ENCODE data around the gene DOCK2. TPM values are rescaled to one million over a fixed set of nuclear protein-coding genes. Genes with fewer than 3 reads are reported as not detected.

Gene DOCK2
- total RNA-seq (2022; extraction: Qiagen RNA extraction; ENCODE audit: low read depth) = 3.1 to 4.6 TPM (median 3.7 TPM) in 5 replicates

GRCh38 chr5:169637085-169637548 lies at the start of gene DOCK2:
DOCK2 (plus strand) TSS chr5:169637275; CDS start chr5:169637327, 52 bp downstream.

GRCh38 chr5:169980418-169981053 lies 343.5 kb downstream of the DOCK2 start, which contains the start of gene INSYN2B:
INSYN2B (minus strand) TSS chr5:169980495; CDS start chr5:169883898, 96,597 bp downstream.

GRCh38 chr5:170105642-170106611 lies 468.9 kb downstream of the DOCK2 start, which contains the start of gene FOXI1:
FOXI1 (plus strand) TSS chr5:170105897; CDS start chr5:170105958, 61 bp downstream.

Other genes starting within 250 kb of the DOCK2 start
- gene SPDL1, start 53.5 kb upstream of the DOCK2 start, total RNA-seq (2022; extraction: Qiagen RNA extraction; ENCODE audit: low read depth) = 64.0 to 106 TPM (median 75.9 TPM) in 5 replicates

Data from A549 treated with ZK216348 at 1 μM for 4 hours (cell line).